HT1080 (cell line): ENCODE measurements around the gene DAPL1. TPM values are rescaled to one million over a fixed set of nuclear protein-coding genes. Genes with fewer than 3 reads are reported as not detected.

Source experiments
- DNase-seq: peaks from one replicate; pipeline ENCODE4 v3.0.0-alpha.2; 2015; ENCODE audit warnings: low read depth
- polyA plus RNA-seq, 2 experiments: library from polyadenylated mRNA; depleted of rRNA; stranded (reverse); fragments of >200 nt; gene quantifications; 2 replicates each; pipeline ENCODE4 v1.2.3, GENCODE V29; 2015
- total RNA-seq: library from RNA; depleted of rRNA; stranded (reverse); fragments of >200 nt; shearing (Covaris generic); gene quantifications from 2 replicates; pipeline ENCODE4 v1.2.3, GENCODE V29; 2014; rRNA removed

The DAPL1 gene, protein sequence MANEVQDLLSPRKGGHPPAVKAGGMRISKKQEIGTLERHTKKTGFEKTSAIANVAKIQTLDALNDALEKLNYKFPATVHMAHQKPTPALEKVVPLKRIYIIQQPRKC
- total RNA-seq = not detected in 2 replicates
- polyA plus RNA-seq (2015; cell fraction: cytosol; rRNA removed) = not detected in 2 replicates
- polyA plus RNA-seq (2015; cell fraction: nucleus; rRNA removed) = not detected in 2 replicates

- DNase-seq = no peak
These were observed at the start of gene DAPL1 for GRCh38 chr2:158795195-158795924. Gene DAPL1 (plus strand): TSS chr2:158795317. CDS start chr2:158795373, 56 bp downstream.

DNA sequence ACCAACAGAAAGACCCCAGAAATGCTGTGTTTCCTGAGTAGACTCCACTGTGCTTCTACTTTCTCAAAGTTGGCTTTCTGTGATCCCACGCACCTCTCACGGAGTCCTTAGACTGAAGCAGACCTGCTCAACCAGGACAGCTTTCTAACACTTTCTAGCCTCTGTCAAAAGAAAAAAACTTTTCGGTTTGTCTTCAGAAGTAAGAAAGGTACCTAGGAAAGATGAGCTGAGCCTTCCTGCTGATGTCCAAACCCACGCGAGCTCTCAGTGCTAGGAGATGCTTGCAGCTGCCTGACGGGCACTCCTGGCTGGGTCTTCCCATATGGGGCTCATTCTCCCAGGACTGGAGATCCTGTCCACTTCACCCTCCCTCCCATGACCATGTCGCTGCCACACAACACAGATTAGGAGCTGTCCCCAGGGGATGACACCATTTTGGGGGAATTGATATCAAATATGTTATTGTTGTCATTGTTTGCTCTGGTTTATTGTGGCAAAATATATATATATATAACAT is 49.2 kb upstream of the DAPL1 start:
- DNase-seq = no peak

DNA sequence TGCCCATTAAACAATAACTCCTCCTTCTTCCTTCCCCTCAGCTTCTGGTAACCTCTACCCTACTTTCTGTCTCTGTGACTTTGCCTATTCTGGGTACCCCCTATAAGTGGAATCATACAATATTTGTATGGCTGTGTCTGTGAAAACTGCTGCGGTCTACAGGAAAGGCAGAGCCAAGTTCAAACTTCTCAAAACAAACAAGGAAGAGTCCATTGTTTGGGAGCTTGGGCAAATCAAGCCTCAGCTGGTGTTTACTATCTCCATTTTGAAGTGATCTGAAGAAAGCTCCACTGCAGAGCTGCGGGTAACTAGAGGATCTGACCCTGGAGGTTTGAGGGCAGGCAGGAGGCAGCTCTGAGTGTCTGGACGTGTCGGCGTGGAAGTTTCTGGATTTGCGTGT is 48.6 kb upstream of the DAPL1 start:
- DNase-seq = no peak

DNA sequence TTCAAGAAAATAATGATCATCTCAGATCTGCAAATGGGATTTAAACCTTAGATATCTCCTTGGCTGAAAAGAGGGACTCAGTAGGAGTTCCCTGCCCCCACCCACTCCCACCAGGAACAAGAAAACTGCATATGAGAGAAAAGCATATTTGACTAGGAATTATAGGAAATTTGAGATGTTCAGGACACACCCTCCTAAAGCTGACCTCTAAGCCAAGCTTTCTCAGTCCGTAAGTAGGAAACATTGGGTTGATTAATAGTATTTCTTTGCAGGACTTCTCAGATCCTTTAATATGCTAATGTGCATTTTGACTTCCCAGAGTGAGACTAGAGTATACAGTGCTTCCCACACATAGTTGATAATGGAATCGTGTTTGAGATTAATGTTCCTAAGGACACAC is 47.8 kb upstream of the DAPL1 start:
- DNase-seq = no peak

DNA sequence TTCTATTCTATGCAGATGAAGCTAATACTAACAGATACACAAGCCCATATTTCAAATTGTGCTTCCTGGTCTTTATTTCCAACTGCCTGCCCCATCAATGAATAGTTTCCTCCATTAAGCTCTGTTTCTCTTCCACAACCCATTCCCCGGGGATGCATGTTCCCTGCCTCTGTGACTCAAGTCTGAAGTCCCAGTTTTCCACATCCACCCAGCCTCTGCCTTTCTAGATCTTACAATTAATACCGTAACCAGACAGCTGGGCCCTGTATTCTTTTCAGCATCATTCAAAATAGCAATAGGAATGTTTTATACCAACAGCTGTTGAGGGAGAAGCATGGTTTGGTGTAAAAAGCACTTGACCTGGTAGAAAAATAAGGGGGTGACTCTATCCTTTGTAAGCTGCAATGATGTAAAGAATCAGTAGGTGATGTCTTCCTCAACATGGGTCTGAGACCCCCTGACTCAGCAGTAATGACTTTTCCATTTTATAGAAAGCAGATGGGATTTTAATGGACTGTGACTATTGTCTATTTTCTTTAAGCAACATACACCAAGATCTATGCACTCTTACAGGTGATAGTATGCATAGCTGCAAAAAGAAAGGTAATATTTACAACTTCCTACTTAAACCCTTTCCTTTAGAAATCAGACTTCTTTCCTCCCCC is 46.1 kb upstream of the DAPL1 start:
- no peak for DNase-seq

DNA sequence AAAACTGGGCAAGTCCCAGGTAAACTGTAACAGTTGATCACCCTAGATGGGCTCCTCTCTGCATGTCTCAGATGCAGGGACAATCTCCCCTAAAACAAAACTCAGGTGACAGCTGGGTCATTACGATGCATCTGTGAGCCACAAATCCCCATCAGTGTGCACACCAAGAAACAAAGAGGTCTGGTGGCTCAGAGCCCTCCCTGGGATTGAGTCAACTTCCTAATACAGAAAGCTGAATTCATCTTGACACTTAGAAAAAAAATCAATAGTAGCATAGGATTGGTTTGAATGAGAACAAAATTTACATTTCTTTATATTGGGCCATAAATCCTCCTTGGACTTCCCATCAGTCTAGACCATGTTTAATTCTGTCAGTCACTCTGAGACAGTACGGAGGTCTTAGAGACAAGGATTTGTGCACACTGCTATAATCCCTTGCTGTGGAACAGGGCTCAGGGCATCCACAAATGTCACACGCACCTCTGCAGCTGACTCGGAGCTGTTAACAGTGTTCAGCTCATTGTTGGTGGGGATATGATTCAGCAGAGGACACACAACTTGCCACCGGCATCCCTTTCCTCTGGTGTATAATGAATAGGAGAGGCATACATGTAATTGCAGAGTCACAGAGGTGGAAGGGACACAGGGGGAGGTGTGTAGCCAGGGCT is 44.5 kb upstream of the DAPL1 start:
- DNase-seq = no peak

- peak; percentile 68 for DNase-seq
These were observed 41.2 kb upstream of the DAPL1 start for GRCh38 chr2:158753641-158754611.

DNA sequence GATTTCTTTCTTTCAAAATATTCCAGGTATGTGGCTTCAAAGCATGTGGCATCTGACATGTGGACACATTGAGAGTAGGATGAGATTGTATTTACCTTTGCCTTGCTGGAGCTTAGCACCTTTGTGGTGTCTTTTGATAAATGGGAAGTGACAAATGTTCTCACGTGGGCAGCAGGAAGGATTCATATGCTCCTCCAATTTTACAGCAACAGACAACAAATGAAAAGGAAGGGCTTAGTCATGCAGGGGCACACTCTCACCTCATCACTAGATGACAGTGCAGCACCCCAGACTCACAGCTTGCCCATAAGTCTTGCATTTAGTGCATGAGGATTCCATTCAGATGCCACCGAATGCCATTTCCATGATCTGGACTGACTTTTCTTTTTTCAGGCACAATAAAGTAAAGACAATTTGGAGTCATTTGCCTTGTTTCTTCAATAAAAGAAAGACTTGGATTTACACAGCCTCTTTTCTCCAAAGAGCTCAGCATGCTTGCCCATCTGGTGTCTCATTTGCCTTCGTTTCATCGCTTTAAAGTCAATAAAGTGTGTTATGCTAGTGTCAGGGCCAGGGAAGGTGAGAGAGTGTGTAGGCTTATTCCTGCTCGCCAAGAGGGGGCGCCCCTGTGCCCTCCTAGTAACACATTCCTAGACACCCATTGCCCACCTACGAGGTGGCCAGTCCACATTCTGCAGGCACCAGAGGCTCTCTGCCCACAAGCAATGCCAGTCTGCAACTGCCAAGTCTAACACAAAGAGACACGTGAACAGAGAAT is 39.6 kb upstream of the DAPL1 start:
- peak; percentile 64 for DNase-seq

GRCh38 chr2:158756331-158756730 is 38.8 kb upstream of the DAPL1 start:
- DNase-seq = no peak

- peak; percentile 15 for DNase-seq
These were observed 38.1 kb upstream of the DAPL1 start for GRCh38 chr2:158756976-158757375.

DNA sequence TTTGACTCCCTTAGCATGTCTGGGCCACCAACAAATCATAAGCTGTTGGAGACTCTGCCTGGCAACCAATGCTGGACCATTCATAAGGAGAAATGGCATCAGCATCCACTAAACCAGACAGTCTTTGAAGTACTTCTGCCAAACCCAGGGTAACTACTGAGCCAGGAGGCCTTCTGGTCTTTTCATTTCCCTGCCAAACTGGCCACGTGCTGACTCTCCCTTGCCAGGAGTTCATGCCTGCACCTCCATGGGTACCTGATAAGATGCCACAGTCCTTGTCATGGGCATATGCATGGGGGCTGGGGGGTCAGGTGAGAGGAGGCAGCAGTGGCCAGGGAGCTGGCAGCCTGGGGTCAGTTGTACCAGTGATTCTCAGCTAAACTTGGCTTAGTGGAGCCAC is 34.2 kb upstream of the DAPL1 start:
- DNase-seq = no peak

DNA sequence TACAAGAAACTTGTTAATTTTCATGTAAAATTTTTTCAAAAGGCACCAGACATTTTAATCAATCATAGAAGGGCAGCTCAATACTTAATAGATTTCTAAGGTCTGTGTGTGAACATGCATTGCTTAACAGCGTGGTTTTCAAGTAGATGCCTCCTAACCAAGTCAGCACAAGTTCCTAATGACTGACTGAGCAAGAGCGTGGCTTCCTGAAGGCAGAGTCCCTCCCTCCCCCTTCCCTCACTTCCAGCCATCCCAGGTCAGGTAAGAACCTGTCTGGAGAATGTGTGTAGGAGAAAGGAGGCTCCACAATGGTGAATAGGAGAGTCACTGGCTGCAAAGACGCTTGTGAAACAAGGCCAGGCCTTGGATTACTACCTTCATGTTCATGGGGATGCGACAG is 33.5 kb upstream of the DAPL1 start:
- peak; percentile 22 for DNase-seq

- DNase-seq = no peak
These were observed 32.8 kb upstream of the DAPL1 start for GRCh38 chr2:158762336-158762735.

GRCh38 chr2:158766524-158766923 is 28.6 kb upstream of the DAPL1 start:
- DNase-seq = no peak

- DNase-seq = no peak
These were observed 22.6 kb upstream of the DAPL1 start for GRCh38 chr2:158772306-158773078.

DNA sequence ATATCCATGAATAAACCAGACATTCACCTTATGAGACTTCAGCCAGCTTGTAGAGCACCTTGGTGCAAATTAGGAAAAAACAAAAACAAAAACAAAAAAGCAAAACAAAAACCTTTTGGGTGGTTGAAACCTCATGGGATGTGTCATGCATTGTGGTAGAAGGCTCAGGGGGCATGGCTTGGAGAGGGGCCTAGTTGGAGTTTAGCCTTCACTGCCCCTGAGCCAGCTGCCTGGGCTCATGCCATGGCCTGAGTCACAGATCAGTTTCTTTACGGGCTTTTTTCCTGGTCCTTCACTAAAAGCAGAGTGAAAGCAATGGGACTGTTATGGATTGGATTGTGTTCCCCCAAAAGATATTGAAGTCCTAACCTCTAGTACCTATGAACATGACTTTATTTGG is 22.0 kb upstream of the DAPL1 start:
- peak; percentile 63 for DNase-seq

- no peak for DNase-seq
These were observed 20.4 kb upstream of the DAPL1 start for GRCh38 chr2:158774681-158775080.

GRCh38 chr2:158775273-158776027 is 19.7 kb upstream of the DAPL1 start:
- DNase-seq = no peak
